HS-5 (cell line): ENCODE measurements around the gene C5orf24.
A peak's percentile ranks its signal among the peaks of the same experiment; 100 is the strongest.
"Not testable (repeated sequence)": the region's sequence is repeated elsewhere in the genome, so short reads cannot be mapped to it uniquely, and the experiment has no call there.

Experiments used
- DNase-seq: peaks from one replicate; pipeline ENCODE4 v3.0.0-alpha.2; 2012; ENCODE audit warnings: low read depth

Gene C5orf24

GRCh38 chr5:134845852-134846640 is at the start of gene C5orf24:
Gene C5orf24, plus strand, starts transcription at chr5:134845968. Its CDS starts 8,933 bp downstream, at chr5:134854901.
- DNase-seq: peak; percentile 78

- no peak for DNase-seq
Observed at GRCh38 chr5:134798468-134798867, 47.3 kb upstream of the C5orf24 start.

GRCh38 chr5:134803821-134804220 is 41.9 kb upstream of the C5orf24 start:
- DNase-seq: no peak

GRCh38 chr5:134813407-134813806 is 32.4 kb upstream of the C5orf24 start:
- DNase-seq: no peak

GRCh38 chr5:134813827-134814226 is 31.9 kb upstream of the C5orf24 start:
- no peak for DNase-seq

GRCh38 chr5:134817006-134817405 is 28.8 kb upstream of the C5orf24 start:
- no peak for DNase-seq

GRCh38 chr5:134818776-134819175 is 27.0 kb upstream of the C5orf24 start:
- DNase-seq: no peak

GRCh38 chr5:134819407-134819963 is 26.3 kb upstream of the C5orf24 start:
- DNase-seq: no peak

- no peak for DNase-seq
Observed at GRCh38 chr5:134821841-134822240, 23.9 kb upstream of the C5orf24 start.

GRCh38 chr5:134824681-134825080 is 21.1 kb upstream of the C5orf24 start:
- DNase-seq: no peak

- no peak for DNase-seq
Observed at GRCh38 chr5:134825212-134825611, 20.6 kb upstream of the C5orf24 start.

GRCh38 chr5:134833340-134834032 is 12.3 kb upstream of the C5orf24 start:
- no peak for DNase-seq

GRCh38 chr5:134835623-134836022 is 10.1 kb upstream of the C5orf24 start:
- no peak for DNase-seq

GRCh38 chr5:134837530-134838181 is 8.1 kb upstream of the C5orf24 start:
- no peak for DNase-seq

GRCh38 chr5:134838361-134838760 is 7.4 kb upstream of the C5orf24 start:
- not testable (repeated sequence) for DNase-seq

- DNase-seq: no peak
Observed at GRCh38 chr5:134840811-134841210, 5.0 kb upstream of the C5orf24 start.

- no peak for DNase-seq
Observed at GRCh38 chr5:134844252-134844651, 1.5 kb upstream of the C5orf24 start.

- DNase-seq: no peak
Observed at GRCh38 chr5:134845335-134845851, 375 bp upstream of the C5orf24 start.

- no peak for DNase-seq
Observed at GRCh38 chr5:134846641-134846960, 833 bp downstream of the C5orf24 start.

GRCh38 chr5:134849434-134849933 is 3.7 kb downstream of the C5orf24 start:
- not testable (repeated sequence) for DNase-seq

- no peak for DNase-seq
Observed at GRCh38 chr5:134851307-134851923, 5.6 kb downstream of the C5orf24 start.

GRCh38 chr5:134856465-134856864 is 10.7 kb downstream of the C5orf24 start:
- not testable (repeated sequence) for DNase-seq
